Astrocyte of the hippocampus (primary cell): ENCODE results near the gene CCM2.

ENCODE experiments used
- DNase-seq: peaks from one replicate; pipeline ENCODE4 v3.0.0; 2011; ENCODE audit warnings: low read depth, low spot score

Gene CCM2

DNA sequence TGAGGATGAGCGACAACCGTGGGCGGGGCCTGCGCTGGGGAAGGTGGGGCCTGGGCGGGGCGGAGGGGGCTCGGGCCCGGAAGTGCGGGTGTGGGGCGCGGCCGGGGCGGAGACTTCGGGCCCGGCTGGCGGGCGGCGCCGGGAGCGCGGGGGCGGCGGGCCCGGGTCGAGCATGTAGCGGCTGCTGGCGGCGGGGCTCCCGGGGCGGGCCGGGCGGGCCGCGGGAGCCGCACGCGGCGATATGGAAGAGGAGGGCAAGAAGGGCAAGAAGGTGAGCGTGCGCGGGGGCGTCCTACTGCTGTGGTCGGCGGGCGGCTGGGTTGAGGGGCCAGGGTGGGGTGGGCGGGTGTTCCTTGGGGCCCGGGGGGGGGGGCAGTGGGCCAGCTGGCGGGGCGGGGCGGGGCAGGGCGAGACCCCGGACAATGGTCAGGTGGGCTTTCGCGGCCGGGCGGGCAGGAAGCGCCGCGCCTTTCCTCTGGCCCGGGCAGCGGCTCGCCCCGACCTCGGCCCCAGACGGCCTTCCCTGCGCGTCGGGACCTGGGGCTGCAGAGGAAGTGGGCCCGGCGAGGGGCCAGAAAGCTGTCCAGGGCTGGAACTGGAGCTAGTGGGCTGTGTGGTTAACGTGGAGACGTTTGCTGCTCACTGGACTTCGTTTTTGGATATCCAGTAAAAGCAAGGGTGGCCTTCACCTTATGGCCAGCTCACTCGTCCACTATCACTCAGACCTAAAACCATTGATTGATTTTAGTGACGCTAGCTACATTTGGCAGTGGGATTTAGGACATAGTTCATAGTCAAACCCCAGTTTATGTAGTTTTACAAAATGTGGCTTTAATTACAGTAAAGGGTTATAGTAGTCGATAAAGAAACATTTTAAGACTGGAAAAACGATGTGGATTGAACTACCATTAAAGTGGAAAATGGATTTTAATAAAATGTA is at the start of gene CCM2:
CCM2 (plus strand) TSS at position 109 of the 940 bp plus-strand sequence; CDS start at position 242, 133 bp downstream.
- DNase-seq = peak; percentile 68

DNA sequence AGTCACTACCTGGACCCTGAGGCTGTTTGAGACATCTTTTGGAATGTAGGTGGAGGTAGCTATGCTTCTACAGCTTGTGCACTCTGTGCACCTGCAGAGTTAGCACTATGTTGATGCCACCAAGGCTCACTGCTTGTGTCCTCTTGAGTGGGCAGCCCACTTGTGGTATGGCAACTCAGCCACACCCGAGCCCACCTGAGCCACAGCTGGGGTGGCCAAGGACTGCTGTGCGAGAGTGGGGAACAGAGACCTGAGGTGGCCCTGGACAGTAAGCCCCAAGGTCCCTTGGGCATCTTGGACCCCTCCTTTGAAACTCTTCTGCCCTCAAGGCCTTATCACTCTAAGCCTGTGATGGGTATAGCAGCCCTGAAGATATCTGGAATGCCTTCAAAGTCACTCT is 46.8 kb upstream of the CCM2 start:
- DNase-seq = no peak

DNA sequence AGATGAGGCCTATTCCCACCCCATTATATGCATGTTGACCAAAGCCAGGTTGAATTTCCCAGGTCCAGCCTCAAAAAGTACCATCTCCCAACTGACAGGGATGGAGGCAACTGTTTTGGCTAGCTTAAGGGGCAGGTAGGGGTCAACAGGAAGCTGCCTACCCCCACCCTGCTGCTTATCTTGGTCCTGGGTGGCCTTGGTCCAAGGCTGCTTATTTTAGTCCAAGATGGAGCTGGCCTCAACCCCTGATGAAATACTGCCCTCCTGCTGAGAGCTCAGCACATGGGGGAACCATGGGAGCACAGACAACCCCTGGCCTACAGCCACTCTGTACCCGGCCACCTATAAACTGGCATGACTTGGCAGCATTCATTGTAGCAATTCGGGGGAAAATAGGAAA is 44.3 kb upstream of the CCM2 start:
- no peak for DNase-seq

DNA sequence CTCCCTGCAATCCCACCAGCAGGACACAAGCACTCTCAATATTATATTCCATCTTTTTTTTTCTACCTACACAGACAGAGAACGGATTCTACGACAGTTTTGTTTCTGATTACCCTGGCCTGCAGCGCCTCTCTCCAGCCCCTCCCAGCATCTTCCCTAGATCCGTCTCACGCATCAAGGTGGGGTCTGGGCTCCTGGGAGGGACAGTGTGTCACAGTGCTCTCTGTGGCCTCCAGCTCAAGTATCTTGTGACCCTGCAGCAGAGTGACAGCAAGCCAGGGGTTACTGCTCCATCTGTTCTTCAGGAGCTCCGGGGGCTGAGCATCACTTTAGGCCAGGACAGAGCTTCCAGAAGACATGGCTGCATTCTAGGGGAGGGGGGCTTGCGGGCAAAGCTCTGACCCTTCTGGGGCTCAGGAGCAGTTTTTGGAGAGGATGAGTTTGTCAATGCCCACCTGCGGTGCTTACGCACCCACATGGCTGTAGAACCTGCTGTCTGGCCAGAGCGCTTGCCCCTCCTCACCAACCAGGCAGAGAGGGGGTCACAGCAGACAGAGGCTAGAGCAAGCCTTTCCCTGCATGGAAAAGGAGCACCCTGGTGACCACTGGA is 43.7 kb upstream of the CCM2 start:
- no peak for DNase-seq

DNA sequence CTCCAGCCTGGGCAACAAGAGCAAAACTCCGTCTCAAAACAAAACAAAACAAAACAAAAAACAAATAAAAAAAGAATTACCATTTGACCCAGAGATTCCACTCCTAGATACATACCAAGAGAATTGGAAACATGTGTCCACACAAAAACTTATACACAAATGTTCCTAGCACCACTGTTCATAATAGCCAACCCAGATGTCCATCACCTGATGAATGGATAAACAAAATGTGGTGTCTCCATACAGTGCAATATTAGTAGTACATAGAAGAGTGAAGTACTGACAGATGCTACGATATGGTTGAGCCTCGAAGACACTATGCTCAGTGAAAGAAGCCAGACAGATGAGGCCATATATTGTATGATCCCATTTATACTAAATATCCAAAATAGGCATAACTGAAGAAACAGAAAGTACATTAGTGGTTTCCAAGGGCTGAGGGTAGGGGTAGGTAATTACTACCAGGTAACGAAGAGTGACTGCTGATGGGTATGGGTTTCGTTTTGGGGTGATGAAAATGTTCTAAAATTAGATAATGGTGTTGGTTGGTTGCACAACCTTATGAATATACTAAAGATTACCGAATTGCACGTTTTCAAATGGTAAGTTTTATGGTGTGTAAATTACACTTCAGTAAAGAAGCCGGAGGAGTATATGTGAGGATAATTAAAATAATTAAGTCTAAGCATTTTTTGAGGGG is 41.2 kb upstream of the CCM2 start:
- DNase-seq = no peak

DNA sequence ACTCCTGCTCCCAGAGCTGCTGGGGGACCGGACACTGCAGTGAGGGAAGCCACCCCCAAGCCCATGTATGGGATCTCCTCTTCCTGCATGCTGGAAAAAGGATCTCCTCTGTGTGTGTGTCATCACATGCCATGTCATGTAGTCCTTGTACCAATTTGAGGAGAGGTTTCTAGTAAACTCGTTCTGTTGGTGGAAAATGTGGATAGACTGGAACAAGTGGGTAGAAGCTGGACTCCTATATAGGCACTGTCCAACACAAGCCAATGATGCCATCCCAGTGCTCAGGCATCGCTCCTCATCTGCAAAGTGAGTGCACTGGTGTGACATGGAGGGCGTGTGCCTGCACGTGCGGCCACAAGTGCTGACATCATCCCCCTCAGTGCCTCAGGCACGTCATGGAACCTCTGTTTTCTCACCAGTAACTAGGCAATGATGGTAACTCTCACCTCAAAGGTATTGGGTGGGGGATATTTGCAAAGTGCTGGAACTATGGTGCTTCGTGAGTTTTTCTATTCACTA is 40.5 kb upstream of the CCM2 start:
- no peak for DNase-seq

DNA sequence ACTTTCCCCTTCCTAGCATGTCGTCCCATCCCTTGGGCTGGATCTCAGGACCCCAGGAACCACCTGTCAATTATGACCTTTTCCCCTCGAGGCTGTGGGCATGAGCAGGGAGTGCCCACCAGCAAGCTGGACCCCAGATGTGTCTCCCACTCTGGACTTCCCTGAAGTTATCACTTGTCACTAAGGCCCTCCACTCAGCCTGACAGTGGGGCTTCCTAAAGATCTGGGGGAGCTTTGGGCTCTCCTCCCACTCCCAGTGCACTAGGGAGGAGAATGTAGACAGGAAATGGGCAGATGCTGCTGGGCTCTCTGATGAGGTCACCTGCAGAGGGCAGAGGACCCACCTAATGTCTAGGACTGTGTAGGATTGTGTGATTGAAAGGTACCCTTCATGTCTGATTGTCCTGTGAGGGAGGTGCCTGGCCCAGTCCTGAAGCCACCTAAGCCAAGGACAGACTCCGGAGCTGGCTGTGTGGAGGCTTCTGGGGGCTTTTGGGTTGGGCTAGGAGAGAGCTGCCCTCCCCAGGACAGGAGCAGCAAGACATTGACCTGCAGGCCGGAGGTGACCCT is 39.9 kb upstream of the CCM2 start:
- no peak for DNase-seq

DNA sequence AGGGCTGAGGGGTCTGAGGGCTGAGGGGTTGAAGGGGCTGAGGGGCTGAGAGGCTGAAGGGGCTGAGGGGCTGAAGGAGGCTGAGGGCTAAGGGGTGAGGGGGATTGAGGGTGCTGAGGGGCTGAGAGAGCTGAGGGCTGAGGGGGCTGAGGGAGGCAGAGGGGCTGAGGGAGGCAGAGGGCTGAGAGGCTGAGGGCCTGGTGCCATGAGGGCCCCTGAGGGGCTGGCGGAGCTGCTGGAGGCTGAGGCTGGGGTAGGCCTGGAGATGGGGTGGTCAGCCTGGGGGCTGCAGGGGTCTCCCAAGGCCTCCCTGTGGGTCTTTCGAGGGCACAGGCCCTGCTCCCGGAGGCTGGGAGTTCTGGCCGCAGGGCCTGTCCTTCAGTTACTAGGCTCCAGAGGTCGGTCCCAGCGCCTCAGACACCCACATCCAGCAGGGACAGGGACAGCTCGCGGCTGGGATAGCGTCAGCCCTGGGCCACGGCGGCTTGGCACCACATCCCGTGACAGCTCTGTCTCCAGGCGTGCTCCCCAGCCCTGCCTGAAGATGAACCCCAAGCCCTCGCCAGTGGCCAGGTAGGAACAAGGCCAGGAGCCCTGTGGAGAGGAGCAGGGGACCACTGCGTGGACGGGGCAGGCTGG is 38.0 kb upstream of the CCM2 start:
- no peak for DNase-seq

DNA sequence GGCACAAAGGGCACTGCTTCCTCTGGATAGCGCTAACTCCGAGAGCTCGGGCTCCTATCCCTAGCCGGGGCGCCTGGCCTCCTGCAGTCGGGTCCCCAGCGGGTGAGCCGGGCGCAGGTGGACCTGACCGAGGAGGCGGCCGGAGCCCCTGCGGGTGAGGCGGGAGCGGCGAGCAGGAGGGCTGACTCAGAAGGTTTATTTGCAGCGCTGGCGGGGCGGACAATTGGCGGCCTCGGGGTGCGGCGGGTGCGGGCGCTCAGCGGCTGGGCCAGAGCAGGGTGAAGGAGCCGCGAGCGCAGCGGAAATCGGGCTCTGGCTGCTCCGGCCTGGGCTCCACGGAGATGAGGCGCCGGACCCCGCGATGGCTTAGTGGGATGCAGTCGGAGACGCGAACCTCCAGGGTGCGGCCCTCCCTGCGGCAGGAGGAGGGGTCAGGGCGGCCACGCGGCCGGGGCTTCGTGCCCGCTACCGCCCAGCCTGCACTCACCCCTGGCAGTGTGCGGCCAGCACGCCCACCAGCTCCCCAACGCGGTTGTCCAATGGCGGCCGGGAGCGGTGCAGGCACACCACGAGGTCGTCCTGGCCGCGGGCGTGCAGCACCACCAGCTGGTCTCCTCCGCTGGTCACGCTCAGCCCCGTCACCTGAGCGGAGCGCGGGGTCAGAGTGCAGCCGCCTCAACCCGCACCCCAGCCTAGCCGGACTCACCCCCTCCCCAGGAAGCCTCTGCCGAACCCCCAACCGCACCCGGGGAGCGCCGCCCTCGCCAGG is 37.3 kb upstream of the CCM2 start:
- DNase-seq = peak; percentile 61

DNA sequence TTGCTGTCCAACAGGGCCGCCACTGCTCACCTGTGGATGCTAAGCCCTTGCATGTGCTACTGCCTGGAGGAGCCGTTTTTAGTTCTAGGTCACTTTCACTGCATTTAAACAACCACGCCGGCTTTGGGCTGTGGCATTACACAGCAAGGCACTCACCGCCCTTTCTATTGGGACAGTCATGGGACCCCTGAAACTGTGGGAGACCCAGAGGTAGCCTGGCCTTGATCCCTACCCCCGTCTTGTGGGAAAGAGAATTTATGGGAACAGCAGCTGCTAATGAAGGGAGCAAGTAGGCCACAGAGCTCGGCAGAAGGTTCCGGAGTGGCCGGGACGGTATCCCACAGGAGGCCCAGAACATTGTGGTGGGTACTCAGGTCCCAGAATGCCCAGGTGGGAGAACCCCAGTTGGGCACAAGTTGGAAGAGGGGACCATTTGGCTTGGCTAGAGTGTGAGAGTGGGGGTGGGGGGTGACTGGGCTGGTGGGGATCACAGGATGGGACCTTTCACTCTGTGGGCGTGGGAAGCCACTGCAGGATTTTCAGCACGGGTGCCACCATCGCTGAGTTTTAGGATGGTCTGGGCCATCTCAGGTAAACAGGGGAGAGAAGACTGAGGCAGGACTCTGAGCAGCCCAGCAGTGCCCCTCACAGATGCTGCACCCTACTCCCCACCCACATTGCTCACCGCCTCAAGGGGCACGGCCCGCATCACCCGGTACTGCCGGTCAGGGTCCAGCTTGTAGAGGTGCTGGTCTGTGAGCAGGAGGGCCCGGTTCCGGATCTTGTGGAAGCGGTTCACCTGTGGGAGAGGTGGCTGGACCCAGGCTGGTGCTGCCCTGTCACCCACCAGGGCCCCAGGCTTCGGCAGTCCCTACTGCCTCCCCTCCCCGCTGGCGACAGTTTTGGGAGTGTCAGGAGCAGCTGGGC is 36.4 kb upstream of the CCM2 start:
- no peak for DNase-seq

DNA sequence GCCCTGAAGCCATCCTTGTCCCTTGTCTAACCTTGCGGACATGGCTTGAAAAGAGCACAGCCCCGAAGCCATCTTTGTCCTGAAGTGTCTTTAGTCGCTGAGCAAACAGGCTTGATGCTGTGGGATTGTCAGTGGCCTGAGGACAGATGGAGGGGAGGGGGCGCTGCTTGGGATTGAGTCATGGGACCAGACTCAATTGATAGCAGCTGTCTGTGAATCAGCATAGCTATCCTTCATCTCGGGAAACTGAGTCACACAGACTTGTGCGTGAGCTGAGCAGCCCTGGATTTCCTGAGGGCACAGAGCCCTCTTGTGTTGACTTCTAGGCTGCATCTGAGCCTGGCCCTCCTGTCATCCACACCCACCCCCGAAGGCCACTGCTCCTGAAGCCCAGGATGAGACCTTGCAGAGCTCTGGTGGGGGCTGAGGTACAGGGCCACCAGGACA is 35.6 kb upstream of the CCM2 start:
- DNase-seq = no peak

DNA sequence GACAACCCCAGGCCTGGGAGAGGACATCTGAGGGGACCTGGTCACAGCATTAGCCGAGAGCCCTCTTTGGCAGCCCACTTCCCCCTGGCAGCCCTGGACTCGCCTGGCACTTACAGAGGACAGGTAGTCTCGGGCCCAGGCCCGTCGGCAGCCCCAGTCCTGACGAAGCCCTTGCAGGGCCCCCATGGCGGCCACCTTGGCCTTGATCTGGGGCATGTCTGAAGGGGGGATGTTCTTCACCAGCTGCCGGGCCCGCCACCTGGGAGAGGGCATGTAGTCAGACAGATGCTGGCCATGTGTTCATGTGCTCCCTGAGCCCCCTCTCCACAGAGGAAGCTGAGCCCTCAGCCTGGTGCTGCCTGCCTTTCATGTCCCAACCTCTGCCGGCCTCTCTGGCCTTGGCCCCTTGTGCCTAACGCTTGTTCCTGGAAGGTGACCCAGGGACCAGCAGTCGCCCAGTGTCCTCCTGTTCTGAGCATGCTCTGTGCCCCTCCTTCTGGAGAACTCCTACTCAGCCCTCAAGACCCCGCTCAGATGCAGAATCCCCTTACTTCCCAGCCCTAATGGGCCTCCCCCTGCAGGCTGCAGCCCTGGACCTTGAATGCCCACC is 35.1 kb upstream of the CCM2 start:
- no peak for DNase-seq

DNA sequence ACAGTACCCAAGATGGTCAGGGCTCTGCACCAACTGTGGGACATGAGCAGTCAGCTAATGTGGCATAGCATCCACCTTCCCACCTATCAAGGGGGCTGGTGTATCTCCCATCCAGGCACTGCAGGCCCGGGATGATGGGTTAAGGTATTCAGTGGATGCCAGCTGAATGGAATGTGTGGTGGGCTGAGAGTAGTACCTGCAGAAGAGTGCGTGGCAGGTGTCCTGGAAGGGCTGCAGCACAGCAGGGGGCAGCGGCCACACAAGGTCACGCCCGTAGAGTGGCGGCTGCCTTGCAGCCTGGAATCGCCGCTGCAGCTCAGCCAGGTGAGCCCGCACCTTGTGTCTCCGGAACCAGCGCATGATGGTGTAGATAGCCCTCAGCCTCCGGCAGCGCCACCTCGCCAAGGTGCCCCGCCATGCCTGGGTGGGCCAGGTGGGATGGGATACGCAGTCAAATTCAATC is 34.5 kb upstream of the CCM2 start:
- DNase-seq = no peak

DNA sequence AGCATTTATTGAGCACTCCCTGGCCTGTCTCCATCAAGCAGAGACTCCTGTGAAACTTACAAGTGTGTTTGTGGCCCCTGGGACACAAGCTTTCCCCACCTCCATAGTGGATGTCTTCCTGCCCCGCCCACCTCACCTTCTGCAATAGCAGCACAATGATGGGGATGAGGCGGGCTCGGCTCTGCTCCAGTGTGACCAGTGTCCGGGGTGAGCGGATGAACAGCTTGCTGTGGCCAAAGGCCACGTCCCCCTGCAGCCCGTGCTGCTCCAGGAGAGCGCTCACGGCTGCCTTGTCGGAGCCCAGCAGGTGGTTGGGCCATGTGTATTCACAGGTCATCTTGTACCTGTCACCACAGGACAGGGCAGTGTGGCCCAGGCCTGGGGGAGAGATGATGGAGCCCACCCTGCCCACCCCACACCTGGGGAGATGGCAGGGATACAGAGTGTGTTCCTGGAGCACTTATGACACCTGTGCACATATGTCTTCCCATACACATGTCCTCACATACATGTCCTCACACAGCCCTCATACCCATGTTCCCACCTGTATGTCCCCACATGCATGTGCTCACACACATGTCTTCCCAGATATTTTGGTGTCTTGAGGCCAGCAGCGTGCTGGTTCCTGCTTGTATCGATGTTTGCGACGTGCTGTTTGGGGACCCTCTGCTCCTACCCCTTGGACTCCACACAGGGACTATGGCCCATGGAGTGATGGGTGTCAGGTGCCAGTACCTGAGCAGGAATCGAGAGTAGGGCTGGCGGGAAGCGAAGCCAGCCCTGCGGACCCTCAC is 33.9 kb upstream of the CCM2 start:
- DNase-seq = no peak

DNA sequence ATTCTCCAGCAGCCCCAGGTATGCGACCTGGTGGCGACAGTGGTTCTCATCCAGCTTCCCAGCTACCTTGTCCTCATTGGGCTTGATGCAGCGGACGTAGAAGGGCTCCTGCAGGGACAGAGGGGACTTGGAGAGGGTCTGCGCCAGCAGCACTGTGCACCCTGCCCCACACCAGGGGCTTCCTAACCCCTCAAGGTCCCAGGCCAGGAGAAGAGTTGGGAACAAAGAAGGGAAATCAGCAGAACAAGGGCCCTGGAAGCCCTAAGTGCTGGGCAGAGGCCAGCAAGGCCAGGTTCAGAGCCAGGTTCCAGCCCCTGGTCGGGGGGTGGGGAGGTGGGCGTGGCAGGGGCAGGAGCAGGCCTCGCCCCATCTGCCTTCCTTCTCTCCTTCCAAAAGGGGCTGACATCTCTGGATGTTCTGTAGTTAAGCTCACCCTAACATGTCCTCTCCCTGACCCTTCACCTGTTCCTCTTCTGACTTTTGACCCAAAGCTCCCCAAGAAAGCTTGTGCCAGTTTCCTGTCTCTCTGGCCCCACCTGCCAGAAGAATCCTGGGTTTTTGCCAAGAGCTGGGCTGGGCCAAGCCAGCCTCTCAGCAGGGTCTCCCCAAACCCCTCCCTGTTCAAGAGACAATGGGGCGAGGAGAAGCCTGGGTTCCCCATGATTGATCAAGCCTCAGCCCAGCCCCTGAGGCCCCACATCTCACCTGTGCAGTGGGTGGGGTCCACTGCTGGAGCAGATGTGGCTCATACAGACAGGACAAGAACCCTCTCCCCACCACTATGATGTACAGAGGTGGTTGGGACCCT is 33.1 kb upstream of the CCM2 start:
- no peak for DNase-seq

DNA sequence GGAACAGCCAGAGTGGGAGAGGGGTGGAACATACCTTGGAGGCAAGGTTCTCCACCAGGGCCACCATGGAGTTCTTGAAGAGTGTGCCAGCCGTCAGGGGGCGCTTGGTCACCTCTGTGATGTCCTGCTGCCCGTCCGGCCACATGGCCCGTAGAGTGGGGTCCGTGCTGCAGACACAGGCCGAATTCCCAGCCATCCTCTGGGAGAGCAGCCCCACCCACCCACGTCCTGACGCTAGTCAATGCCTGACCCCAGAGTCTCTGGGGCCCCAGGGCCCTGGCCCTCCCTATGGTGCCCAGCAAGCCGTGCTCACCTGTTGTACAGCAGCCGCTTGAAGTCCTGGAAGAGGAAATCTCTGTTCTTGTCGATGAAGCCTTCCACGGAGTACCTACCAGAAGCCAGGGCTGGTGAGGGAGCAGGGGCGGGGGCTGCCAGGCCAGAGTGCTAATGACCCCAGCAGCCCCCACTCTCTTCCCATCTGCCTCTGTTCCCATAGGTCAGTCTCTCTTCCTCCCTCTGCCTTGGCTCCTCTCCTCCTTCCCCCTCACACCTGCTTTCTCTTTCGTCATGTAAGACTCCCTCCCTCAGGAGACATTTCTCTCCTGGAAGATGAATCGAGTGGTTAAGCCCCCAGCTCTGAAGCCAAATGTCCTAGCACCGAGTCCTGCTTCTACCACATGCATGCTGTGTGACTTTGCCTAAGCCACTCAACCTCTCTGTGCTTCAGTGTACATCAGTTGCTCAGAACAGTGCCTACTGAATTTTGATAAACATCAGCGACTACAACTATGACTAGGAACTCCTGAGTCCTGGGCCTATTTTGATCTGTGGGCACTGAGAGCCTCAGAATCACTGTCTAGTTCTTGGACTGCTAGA is 32.2 kb upstream of the CCM2 start:
- DNase-seq = no peak
